ENCODE results near the gene ASPSCR1. TPM values are rescaled to one million over a fixed set of nuclear protein-coding genes. Genes with fewer than 3 reads are reported as not detected.

ASPSCR1 gene
- total and polyA plus RNA-seq, 2 of the 13 experiments (the other 11 are each of a cell fraction or from before 2014, with no cell fraction given), result 274 to 314 TPM

- TF ChIP-seq, protein P1, sequence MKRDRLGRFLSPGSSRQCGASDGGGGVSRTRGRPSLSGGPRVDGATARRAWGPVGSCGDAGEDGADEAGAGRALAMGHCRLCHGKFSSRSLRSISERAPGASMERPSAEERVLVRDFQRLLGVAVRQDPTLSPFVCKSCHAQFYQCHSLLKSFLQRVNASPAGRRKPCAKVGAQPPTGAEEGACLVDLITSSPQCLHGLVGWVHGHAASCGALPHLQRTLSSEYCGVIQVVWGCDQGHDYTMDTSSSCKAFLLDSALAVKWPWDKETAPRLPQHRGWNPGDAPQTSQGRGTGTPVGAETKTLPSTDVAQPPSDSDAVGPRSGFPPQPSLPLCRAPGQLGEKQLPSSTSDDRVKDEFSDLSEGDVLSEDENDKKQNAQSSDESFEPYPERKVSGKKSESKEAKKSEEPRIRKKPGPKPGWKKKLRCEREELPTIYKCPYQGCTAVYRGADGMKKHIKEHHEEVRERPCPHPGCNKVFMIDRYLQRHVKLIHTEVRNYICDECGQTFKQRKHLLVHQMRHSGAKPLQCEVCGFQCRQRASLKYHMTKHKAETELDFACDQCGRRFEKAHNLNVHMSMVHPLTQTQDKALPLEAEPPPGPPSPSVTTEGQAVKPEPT (CRISPR knock-in tag; IDR thresholded peaks at IDR 0.05; ENCODE audit: low read depth), result no peak; the same call in 1 of the 2 replicates
- no peak for TF ChIP-seq KMT2B (CRISPR knock-in tag; IDR thresholded peaks at IDR 0.05)
- no peak; the same call in 1 of the 2 replicates for TF ChIP-seq CAMTA2 (CRISPR knock-in tag; IDR thresholded peaks at IDR 0.05; ENCODE audit: borderline replicate concordance)
- TF ChIP-seq, protein P2, sequence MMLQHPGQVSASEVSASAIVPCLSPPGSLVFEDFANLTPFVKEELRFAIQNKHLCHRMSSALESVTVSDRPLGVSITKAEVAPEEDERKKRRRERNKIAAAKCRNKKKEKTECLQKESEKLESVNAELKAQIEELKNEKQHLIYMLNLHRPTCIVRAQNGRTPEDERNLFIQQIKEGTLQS (CRISPR knock-in tag; IDR thresholded peaks at IDR 0.05), result peak; percentile 6; the same call in 1 of the 2 replicates
- no peak for TF ChIP-seq ZBTB43 (CRISPR knock-in tag; conservative IDR thresholded peaks at IDR 0.05)
- 0 out of 2 replicates have a peak, but pooled peaks have one; percentile 28 for TF ChIP-seq TP53 (CRISPR knock-in tag; conservative IDR thresholded peaks at IDR 0.05)
- no peak for TF ChIP-seq ISX (CRISPR knock-in tag; conservative IDR thresholded peaks at IDR 0.05)
- TF ChIP-seq ZNF761 (CRISPR knock-in tag; conservative IDR thresholded peaks at IDR 0.05), result peak; percentile 39; the same call in 1 of the 2 replicates
- TF ChIP-seq ZNF232 (CRISPR knock-in tag; IDR thresholded peaks at IDR 0.05; ENCODE audit: borderline replicate concordance), result 0 out of 2 replicates have a peak, but pooled peaks have one; percentile 8
- peak; percentile 39 for TF ChIP-seq ZNF660 (CRISPR knock-in tag; IDR thresholded peaks at IDR 0.05; ENCODE audit: borderline replicate concordance, low read depth)
- TF ChIP-seq ZHX2 (IDR thresholded peaks at IDR 0.05; ENCODE audit: low read depth), result no peak
- TF ChIP-seq ZHX2 (CRISPR knock-in tag; IDR thresholded peaks at IDR 0.05; ENCODE audit: borderline replicate concordance), result no peak
- no peak for TF ChIP-seq ZNF577 (CRISPR knock-in tag; IDR thresholded peaks at IDR 0.05; ENCODE audit: borderline replicate concordance, low read depth)
- no peak for TF ChIP-seq XRCC5 (optimal IDR thresholded peaks at IDR 0.05; ENCODE audit: low read length)
- TF ChIP-seq U2AF1 (optimal IDR thresholded peaks at IDR 0.05; ENCODE audit: low read depth, low read length), result no peak
These were observed 16.5 kb downstream of the ASPSCR1 start (continued) for GRCh38 chr17:81993729-81994592.
